Left forelimb (tissue), 1 donor: ENCODE results near the gene TNFAIP2.

Source experiments
- DNase-seq: peaks from one replicate; pipeline ENCODE4 v3.0.0-alpha.2; 2018; ENCODE audit warnings: low spot score

The TNFAIP2 gene

GRCh38 chr14:103134405-103134804 lies 11.1 kb downstream of the TNFAIP2 start:
- DNase-seq: no peak

GRCh38 chr14:103134919-103135318 lies 11.7 kb downstream of the TNFAIP2 start:
- DNase-seq: no peak

GRCh38 chr14:103135333-103136260 lies 12.3 kb downstream of the TNFAIP2 start:
- DNase-seq: no peak

- DNase-seq: no peak
Measured at GRCh38 chr14:103136388-103137271, 13.4 kb downstream of the TNFAIP2 start.

- DNase-seq: peak; percentile 65
Measured at GRCh38 chr14:103137689-103138300, 14.5 kb downstream of the TNFAIP2 start.

- peak; percentile 67 for DNase-seq
Measured at GRCh38 chr14:103138301-103139131, 15.3 kb downstream of the TNFAIP2 start.

GRCh38 chr14:103139132-103140025 lies 16.1 kb downstream of the TNFAIP2 start:
- DNase-seq: no peak

GRCh38 chr14:103140316-103141109 lies 17.3 kb downstream of the TNFAIP2 start:
- no peak for DNase-seq

- no peak for DNase-seq
Measured at GRCh38 chr14:103141117-103141796, 18.0 kb downstream of the TNFAIP2 start.

- DNase-seq: no peak
Measured at GRCh38 chr14:103142026-103142425, 18.8 kb downstream of the TNFAIP2 start.

GRCh38 chr14:103142721-103143302 lies 19.6 kb downstream of the TNFAIP2 start:
- no peak for DNase-seq

- no peak for DNase-seq
Measured at GRCh38 chr14:103143506-103143905, 20.2 kb downstream of the TNFAIP2 start.

GRCh38 chr14:103144085-103144484 lies 20.8 kb downstream of the TNFAIP2 start:
- DNase-seq: no peak

GRCh38 chr14:103146141-103146709 lies 23.0 kb downstream of the TNFAIP2 start:
- DNase-seq: no peak

- DNase-seq: no peak
Measured at GRCh38 chr14:103149351-103150237, 26.3 kb downstream of the TNFAIP2 start.

GRCh38 chr14:103151270-103151945 lies 28.1 kb downstream of the TNFAIP2 start:
- DNase-seq: no peak

GRCh38 chr14:103155010-103155409 lies 31.7 kb downstream of the TNFAIP2 start:
- DNase-seq: no peak
